Measurements from ENCODE around the gene PTBP2.

- no peak for TF ChIP-seq CTCF (IDR thresholded peaks at IDR 0.05)
- TF ChIP-seq POLR2A (IDR thresholded peaks at IDR 0.05) = no peak
These were observed 104.5 kb downstream of the PTBP2 start for GRCh38 chr1:96825950-96826576.

Measured in body of pancreas (tissue), 4 donors.